Vagina (tissue), 2 donors: Measurements from ENCODE around the gene ITGB7.

Experiments
- CTCF ChIP-seq, 3 experiments: fragments of 450-650 bp in 2 of 3; fragments of 200-600 bp in 1 of 3; sonication (generic) in 1 of 3; IDR thresholded peaks; one replicate each; pipeline ENCODE4 v1.5.1; 2017 to 2019; ENCODE audit warnings: antibody characterized with exemption in 3 of 3, mild to moderate bottlenecking in 2 of 3, moderate library complexity in 2 of 3
- POLR2A ChIP-seq, 2 donors: fragments of 450-650 bp; IDR thresholded peaks; one replicate each; pipeline ENCODE4 v1.6.1; 2017; ENCODE audit warnings: antibody characterized with exemption in 2 of 2, mild to moderate bottlenecking in 2 of 2, moderate library complexity in 2 of 2
- POLR2AphosphoS5 ChIP-seq, 2 donors: sonication (generic); formaldehyde crosslinking; IDR thresholded peaks; one replicate each; pipeline ENCODE4 v1.9.0; 2017; ENCODE audit warnings: antibody characterized with exemption in 2 of 2, mild to moderate bottlenecking in 2 of 2, low read depth in 1 of 2; ENCODE audit not compliant: insufficient read depth in 1 of 2

DNA sequence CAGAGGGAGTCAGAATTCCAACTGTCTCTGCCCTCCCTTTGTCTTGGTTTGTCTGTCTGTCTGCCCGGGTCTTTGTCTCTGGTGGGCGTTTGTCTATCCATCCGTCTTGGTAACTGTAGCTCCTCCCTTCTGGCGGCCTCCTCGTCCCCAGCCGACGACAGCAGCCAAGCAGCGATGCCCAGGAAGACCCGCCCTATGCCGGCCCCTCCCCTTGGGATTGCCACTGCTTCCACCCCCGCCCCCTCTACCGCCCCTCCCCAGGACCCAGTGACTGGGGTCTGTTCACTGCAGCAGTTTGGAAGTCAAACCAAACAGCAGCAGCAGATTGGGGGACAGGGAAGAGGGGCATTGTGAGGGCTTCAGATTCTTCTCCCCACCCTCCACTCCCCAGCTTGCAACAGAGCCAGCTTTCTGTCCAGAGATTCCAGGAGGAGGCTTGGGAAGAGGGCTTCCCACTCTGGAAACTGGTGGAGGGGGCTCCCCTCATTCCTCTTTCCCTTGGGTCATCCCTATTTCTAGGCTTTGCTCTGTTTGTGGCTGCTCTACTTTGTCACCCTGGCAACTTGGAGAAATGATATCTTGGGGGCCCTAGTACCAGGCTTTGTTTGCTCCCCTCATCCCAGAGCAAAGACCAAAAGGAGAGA, 27.3 kb upstream of the ITGB7 start:
- TF ChIP-seq CTCF (IDR thresholded peaks at IDR 0.05) (no peak), POLR2AphosphoS5 (IDR thresholded peaks at IDR 0.05; ENCODE audit: insufficient read depth in 1 of 2, low read depth in 1 of 2) (no peak), POLR2A (IDR thresholded peaks at IDR 0.05) (no peak)
